ENCODE measurements around the gene KIF20A. TPM values are rescaled to one million over a fixed set of nuclear protein-coding genes. Genes with fewer than 3 reads are reported as not detected.

Gene KIF20A
- total RNA-seq, 1 experiment from 2014 or later: 67.1 TPM

GRCh38 chr5:138212828-138213160 is 33.9 kb downstream of the KIF20A start:
- no CpG with 5 or more reads among the region's 8 CpGs for WGBS (ENCODE audit: extremely low coverage, insufficient read length, low lambda C conversion rate)
- Histone ChIP-seq H2AK5ac (ENCODE audit: insufficient read length, low read length) (no peak overlapping the region), H3K23ac (ENCODE audit: insufficient read length, low read depth, low read length) (no peak overlapping the region), H3K27ac (ENCODE audit: insufficient read length, low read depth, low read length) (peak overlapping the region; percentile 15), H4K91ac (ENCODE audit: insufficient read length, low read depth, low read length) (no peak overlapping the region), H4K20me1 (ENCODE audit: control insufficient read depth, insufficient read depth, insufficient read length) (no peaks in the 10 kb centered on the region), H3K56ac (ENCODE audit: insufficient read length, low read depth, low read length) (no peak overlapping the region), H2AFZ (ENCODE audit: low read length) (no peak overlapping the region), H3K9me3 (ENCODE audit: control insufficient read depth, low read depth, low read length) (no peaks in the 10 kb centered on the region), H3K4me2 (ENCODE audit: insufficient read depth, insufficient read length, low read length) (peak overlapping the region; percentile 62), H3K79me2 (ENCODE audit: insufficient read depth, low read length) (peaks cover 8% of the 10 kb centered on the region), H2BK120ac (ENCODE audit: low read depth, low read length, poor library complexity, severe bottlenecking) (no peak overlapping the region), H3K18ac (ENCODE audit: insufficient read length, low read depth, low read length) (peak overlapping the region; percentile 90), H2BK20ac (ENCODE audit: low read depth, low read length, poor library complexity, severe bottlenecking) (no peak overlapping the region), H3K4ac (ENCODE audit: low read depth, low read length) (no peak overlapping the region; the same call in 1 of the 2 replicates), H3K9ac (ENCODE audit: extremely low read depth, insufficient read length, low read length) (peak overlapping the region; percentile 97), H3T11ph (ENCODE audit: low read length) (no peak overlapping the region), H2BK5ac (ENCODE audit: insufficient read length, low read length) (no peak overlapping the region), H4K5ac (ENCODE audit: insufficient read length, low read depth, low read length) (peak overlapping the region; percentile 15), H3K23me2 (ENCODE audit: insufficient read length, low read depth, low read length, poor library complexity, severe bottlenecking) (peaks cover 3% of the 10 kb centered on the region), H2BK12ac (ENCODE audit: insufficient read length, low read depth, low read length) (no peak overlapping the region), H4K8ac (replicated peaks; ENCODE audit: insufficient read length, low read depth, low read length) (no peak overlapping the region), H3K27me3 (ENCODE audit: insufficient read depth, low read length) (no peaks in the 10 kb centered on the region), H3K4me1 (ENCODE audit: insufficient read depth, low read length) (no peaks in the 10 kb centered on the region), H3K14ac (ENCODE audit: insufficient read depth, low read length) (peak overlapping the region; percentile 87), H3K79me1 (ENCODE audit: insufficient read depth, low read depth, low read length, poor library complexity, severe bottlenecking) (no peaks in the 10 kb centered on the region), H2BK15ac (ENCODE audit: low read depth, low read length) (no peak overlapping the region)
- no peak for DNase-seq
- H3K9me3 Mint-ChIP-seq: peaks cover 0 to 6% of the 10 kb centered on the region in 2 experiments; a peak in 1 of 5 replicates
- peak overlapping the region; percentile 100 for H3K4me3 Mint-ChIP-seq
- H3K4me1 Mint-ChIP-seq: peaks cover 4 to 15% of the 10 kb centered on the region in 2 experiments; a peak in 2 of 4 replicates
- peak overlapping the region; percentile 98 to 99 (median 99) for H3K27ac Mint-ChIP-seq
- peaks cover 2% of the 10 kb centered on the region; the same call in 1 of the 2 replicates for H3K27me3 Mint-ChIP-seq (ENCODE audit: low read depth)
- no peak for TF ChIP-seq CTCF (conservative IDR thresholded peaks at IDR 0.05)
- H3K36me3 Mint-ChIP-seq (ENCODE audit: insufficient read depth in 1 of 3, low read depth in 3 of 3): peaks cover 2 to 21% (median 13%) of the 10 kb centered on the region in 3 experiments; a peak in 5 of 7 replicates

Data from H9 (cell line).